GM12865 (cell line): Measurements from ENCODE around the gene CMTM7.

Experiments
- DNase-seq: peaks from one replicate; pipeline ENCODE4 v3.0.0; 2010; ENCODE audit warnings: low read depth
- H3K4me3 ChIP-seq: 2 replicates; pipeline ENCODE4 v1.5.1; 2011; ENCODE audit warnings: mild to moderate bottlenecking, low read depth, low read length, control low read depth
- TF ChIP-seq, protein P1 (sequence below): IDR thresholded peaks from 2 replicates; pipeline ENCODE4 v1.5.1; 2011; ENCODE audit warnings: low read length, control low read depth, low read depth, inconsistent platforms; ENCODE audit not compliant: insufficient read depth; ENCODE audit errors: missing control alignments

Gene CMTM7

DNA sequence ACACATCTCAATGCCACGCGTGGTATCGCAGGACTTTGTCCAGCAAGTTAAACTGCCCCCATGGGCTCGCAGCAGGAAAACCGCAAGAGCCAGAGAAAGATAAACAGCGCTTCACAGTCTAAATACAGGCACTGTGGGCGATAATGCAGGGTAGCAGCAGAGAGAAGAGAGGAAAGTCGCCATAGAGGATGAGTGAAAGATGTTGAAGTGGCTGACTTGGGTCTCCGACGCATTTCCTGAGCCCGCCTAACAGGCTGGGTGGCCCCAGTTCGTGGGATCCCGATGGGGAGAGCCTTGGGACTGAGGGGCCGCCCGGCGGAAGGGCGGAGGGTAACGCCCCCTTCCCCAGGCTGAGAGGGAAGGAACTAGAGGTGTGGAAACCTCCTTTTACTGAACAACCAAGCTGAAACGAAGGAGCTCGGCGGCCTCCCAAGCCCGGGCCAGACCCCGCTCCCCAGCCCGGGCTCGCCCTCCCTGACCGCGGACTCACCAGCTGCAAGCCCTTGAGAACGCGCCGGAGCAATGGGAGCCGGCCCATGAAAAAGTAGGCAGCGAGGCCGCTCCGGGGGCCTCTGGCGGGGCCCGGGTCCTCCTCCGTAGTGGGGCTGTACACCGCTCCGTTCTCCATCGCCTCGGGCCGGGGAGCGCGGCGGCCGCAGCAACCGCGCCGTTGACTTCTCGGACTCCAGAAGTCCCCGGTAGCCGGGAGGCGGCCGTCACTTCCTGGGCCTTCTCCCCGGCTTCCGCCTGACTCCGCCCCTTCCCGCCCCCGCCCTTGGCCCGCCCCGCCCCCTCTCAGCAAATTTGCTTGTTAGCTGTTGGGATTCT lies 110.7 kb downstream of the CMTM7 start, which contains the start of gene CMTM6:
Gene CMTM6, minus strand, starts transcription at position 735 of the 828 bp plus-strand sequence. Its CDS starts 107 bp downstream, at position 628.
- TF ChIP-seq, protein P1, sequence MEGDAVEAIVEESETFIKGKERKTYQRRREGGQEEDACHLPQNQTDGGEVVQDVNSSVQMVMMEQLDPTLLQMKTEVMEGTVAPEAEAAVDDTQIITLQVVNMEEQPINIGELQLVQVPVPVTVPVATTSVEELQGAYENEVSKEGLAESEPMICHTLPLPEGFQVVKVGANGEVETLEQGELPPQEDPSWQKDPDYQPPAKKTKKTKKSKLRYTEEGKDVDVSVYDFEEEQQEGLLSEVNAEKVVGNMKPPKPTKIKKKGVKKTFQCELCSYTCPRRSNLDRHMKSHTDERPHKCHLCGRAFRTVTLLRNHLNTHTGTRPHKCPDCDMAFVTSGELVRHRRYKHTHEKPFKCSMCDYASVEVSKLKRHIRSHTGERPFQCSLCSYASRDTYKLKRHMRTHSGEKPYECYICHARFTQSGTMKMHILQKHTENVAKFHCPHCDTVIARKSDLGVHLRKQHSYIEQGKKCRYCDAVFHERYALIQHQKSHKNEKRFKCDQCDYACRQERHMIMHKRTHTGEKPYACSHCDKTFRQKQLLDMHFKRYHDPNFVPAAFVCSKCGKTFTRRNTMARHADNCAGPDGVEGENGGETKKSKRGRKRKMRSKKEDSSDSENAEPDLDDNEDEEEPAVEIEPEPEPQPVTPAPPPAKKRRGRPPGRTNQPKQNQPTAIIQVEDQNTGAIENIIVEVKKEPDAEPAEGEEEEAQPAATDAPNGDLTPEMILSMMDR, result no peak
- H3K4me3 ChIP-seq, result peak within 1 kb of the TSS; percentile 78
- DNase-seq, result peak; percentile 85

DNA sequence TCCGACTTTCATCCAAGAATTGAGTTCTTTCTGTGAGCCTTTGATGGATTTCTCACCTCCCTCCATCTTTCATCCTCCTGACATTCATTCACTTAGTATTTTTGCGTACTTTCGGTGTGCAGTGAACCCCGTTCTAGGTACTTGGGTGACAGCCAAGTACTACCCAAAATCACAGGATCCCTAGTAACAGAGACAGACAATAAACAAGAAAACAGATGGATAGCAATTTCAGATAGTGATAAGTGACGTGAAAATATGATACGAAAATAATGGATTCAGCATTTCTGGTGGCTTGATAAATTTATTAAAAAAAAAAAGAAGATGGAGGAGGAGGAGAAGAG lies 111.3 kb downstream of the CMTM7 start:
- TF ChIP-seq, protein P1, result no peak
- DNase-seq, result no peak
- H3K4me3 ChIP-seq, result peak overlapping the region; percentile 78
